ENCODE results near the gene INPPL1.

INPPL1 gene

GRCh38 chr11:72232260-72233055 lies 7.9 kb downstream of the INPPL1 start:
- no peak for DNase-seq

GRCh38 chr11:72233056-72233772 lies 8.6 kb downstream of the INPPL1 start:
- DNase-seq: no peak

GRCh38 chr11:72233773-72234513 lies 9.4 kb downstream of the INPPL1 start:
- DNase-seq: no peak

- DNase-seq: no peak
Measured at GRCh38 chr11:72234514-72234830, 9.9 kb downstream of the INPPL1 start.

DNA sequence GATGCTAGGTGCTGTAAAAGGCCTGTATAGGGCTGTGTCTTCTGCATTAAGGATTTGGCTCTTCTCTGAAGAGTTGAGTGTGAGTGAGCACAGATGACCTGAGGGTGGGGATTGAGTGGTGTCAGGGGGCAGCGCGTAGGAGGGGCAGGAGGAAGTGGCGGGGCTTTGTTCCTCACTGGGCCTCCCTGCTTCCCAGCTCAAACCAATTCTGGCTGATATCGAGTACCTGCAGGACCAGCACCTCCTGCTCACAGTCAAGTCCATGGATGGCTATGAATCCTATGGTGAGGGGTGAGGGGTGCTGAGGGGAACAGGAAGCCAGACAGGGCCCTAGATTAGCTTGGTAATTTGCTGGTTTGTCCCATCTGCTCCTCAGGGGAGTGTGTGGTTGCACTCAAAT lies 10.4 kb downstream of the INPPL1 start:
- no peak for DNase-seq

DNA sequence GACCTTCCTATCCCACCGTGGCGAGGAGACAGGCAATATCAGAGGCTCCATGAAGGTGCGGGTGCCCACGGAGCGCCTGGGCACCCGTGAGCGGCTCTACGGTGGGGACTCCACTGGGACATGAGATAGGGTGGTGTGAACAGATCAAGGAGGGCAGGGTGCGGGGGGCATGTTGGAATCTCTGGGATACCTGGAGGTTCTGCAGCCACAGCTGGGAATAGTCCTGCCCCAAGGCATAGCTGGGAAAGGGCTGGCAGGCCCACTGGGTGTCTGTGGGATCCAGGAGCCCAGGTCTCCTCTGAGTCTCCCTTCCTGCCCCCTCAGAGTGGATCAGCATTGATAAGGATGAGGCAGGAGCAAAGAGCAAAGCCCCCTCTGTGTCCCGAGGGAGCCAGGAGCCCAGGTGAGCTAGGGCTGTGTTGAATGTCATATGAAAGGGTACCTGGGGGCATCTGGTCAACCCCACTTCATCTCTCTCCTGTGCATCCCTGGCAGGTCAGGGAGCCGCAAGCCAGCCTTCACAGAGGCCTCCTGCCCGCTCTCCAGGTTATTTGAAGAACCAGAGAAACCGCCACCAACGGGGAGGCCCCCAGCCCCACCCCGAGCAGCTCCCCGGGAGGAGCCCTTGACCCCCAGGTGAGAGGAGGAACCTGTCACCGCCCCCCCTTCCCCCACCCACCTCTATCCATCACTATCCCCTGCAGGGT lies 10.9 kb downstream of the INPPL1 start:
- no peak for DNase-seq

GRCh38 chr11:72236083-72236697 lies 11.6 kb downstream of the INPPL1 start:
- no peak for DNase-seq

GRCh38 chr11:72236774-72237111 lies 12.2 kb downstream of the INPPL1 start:
- DNase-seq: no peak

DNA sequence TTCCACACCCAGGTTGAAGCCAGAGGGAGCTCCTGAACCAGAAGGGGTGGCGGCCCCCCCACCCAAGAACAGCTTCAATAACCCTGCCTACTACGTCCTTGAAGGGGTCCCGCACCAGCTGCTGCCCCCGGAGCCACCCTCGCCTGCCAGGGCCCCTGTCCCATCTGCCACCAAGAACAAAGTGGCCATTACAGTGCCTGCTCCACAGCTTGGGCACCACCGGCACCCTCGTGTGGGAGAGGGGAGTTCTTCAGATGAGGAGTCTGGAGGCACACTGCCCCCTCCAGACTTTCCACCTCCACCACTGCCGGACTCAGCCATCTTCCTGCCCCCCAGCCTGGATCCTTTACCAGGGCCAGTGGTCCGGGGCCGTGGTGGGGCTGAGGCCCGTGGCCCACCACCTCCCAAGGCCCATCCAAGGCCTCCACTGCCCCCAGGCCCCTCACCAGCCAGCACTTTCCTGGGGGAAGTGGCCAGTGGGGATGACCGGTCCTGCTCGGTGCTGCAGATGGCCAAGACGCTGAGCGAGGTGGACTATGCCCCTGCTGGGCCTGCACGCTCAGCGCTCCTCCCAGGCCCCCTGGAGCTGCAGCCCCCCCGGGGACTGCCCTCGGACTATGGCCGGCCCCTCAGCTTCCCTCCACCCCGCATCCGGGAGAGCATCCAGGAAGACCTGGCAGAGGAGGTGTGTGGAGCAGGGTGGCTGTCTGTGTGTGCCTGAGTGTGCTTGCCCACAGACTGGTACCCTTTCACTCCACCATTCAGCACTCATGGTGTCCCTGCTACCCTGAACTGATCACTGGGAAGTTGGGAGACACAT lies 12.8 kb downstream of the INPPL1 start:
- DNase-seq: no peak

- DNase-seq: no peak
Measured at GRCh38 chr11:72238040-72238450, 13.5 kb downstream of the INPPL1 start.

GRCh38 chr11:72238492-72239312 lies 14.1 kb downstream of the INPPL1 start:
- no peak for DNase-seq

GRCh38 chr11:72239313-72239848 lies 14.8 kb downstream of the INPPL1 start:
- no peak for DNase-seq

GRCh38 chr11:72239849-72240460 lies 15.4 kb downstream of the INPPL1 start:
- DNase-seq: no peak

DNA sequence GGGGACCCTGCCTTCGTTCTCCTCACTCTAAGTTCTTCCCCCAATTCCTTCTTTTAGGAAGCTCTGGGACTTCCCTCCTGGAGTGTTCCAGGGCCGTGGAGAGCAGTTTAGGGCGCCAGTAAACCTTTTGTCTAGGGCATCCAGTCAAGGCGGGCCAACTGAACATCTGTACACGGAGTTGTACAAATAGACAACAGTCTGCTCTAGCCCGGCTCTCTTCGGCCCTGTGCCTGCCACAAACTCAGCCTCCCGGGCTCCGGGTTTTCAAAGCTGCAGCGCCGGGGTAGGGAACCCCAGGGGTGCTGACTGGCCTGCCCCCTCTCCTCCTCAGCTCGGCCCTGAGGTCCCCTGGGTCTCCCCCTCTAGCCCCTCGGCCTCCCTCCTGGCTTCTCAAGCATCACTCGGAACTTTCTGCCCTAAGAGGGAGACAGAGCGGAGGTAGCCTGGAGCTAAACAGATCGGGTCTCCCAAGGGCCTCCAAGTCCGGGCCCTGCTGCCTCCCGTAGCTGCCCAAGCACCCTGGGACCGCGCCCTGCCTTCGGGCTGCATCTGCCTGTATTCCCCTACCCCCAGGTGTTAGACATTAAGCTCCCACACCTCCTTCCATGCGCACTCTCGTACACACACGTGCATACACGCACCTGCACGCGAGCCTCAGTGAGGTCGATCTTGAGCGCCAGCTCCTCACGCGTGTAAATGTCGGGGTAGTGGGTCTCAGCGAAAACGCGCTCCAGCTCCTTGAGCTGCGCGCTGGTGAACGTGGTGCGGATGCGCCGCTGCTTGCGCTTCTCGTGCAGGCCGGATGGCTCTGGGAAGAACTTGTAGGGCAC lies 16.1 kb downstream of the INPPL1 start:
- no peak for DNase-seq

DNA sequence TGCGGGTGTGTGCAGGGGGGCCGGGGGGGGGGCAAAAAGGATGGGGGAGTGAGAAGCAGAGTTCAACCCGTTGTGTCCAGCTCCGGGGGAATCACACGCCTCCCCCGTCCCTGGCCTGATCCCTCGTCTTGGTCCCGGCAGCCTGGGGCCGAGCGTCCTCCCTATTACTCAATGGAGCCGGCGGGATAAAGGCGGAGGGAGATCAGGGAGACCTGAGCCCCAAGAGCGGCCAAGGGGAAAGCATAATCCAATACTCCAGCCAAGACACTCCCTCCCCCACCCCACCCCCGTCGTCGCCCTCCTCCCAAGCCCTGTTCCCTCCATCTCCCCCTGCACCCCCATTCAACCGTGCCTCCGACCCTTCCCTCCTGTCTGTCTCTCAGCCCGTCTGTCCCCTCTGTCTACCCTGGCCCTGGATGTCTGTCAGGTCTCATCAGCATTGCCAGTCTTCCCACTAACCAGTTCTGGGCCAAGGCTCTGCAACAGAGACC lies 16.8 kb downstream of the INPPL1 start:
- no peak for DNase-seq

- DNase-seq: no peak
Measured at GRCh38 chr11:72242141-72242540, 17.6 kb downstream of the INPPL1 start.

DNA sequence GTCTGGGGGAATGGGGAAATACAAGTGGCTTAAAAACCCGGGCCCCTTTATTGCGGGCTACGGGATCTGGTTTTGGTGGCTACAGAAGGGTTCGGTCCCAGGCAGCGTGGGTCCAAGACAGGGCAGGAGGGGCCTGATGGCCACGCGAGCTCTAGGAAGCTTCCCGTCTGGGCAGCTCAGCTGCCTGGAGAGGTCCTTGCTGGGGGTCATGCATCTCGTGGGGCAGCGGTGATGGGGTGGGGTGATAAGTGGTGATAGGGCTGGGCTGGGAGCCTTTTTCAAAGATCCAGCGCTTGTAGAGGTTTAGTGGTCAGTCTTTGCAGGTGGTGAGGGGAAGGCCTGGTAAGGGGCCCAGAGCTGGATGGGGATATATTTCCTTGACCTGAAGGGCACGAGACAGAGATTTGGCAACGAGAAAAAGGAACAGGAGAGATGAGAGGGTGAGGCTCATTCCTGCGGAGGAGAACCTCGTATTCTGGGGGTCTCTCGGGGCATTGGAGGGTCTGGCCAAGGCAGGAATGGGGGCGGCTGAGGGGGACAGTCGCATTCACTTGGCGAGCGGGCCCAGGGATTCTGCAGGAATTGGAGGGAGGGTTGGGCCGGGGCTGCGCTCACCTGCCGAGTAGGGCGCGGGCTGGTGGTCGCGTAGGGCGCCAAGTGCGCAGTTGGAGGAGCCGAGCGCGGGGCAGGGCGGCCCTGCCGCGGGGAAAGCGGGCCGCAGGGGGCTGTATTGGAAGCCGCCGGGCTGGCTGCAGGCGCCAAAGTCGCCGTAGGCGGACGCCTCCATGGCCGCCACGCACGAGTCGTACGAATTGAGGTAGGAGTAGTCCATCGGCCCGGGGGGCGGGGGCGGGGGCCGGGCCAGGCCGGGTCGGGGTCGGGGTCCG lies 18.8 kb downstream of the INPPL1 start:
- no peak for DNase-seq

GRCh38 chr11:72244060-72244360 lies 19.4 kb downstream of the INPPL1 start, which contains the start of gene PHOX2A:
Gene PHOX2A (minus strand): TSS chr11:72244176. CDS start chr11:72244004, 172 bp downstream.
- DNase-seq: no peak

Data from activated T-cell treated with anti-CD3 and anti-CD28 coated beads for 4 hours (primary cell).